Panc1 (cell line): ENCODE data around the gene MCAM.

Source experiments
- REST ChIP-seq, 2 experiments: IDR thresholded peaks; 2 replicates each; pipeline ENCODE4 v1.6.1; 2011 to 2012; ENCODE audit warnings: low read depth in 2 of 2, control low read depth in 1 of 2, low read length in 1 of 2, mild to moderate bottlenecking in 1 of 2, moderate library complexity in 1 of 2; ENCODE audit not compliant: insufficient read depth in 1 of 2
- SIN3A ChIP-seq: IDR thresholded peaks from 2 replicates; pipeline ENCODE4 v1.6.1; 2012; ENCODE audit warnings: low read depth, mild to moderate bottlenecking, low read length, moderate library complexity, borderline replicate concordance; ENCODE audit not compliant: insufficient read depth
- TF ChIP-seq, protein P1 (sequence below): fragments of 450-650 bp; IDR thresholded peaks from 2 replicates; pipeline ENCODE4 v1.5.1; 2017; ENCODE audit warnings: mild to moderate bottlenecking

DNA sequence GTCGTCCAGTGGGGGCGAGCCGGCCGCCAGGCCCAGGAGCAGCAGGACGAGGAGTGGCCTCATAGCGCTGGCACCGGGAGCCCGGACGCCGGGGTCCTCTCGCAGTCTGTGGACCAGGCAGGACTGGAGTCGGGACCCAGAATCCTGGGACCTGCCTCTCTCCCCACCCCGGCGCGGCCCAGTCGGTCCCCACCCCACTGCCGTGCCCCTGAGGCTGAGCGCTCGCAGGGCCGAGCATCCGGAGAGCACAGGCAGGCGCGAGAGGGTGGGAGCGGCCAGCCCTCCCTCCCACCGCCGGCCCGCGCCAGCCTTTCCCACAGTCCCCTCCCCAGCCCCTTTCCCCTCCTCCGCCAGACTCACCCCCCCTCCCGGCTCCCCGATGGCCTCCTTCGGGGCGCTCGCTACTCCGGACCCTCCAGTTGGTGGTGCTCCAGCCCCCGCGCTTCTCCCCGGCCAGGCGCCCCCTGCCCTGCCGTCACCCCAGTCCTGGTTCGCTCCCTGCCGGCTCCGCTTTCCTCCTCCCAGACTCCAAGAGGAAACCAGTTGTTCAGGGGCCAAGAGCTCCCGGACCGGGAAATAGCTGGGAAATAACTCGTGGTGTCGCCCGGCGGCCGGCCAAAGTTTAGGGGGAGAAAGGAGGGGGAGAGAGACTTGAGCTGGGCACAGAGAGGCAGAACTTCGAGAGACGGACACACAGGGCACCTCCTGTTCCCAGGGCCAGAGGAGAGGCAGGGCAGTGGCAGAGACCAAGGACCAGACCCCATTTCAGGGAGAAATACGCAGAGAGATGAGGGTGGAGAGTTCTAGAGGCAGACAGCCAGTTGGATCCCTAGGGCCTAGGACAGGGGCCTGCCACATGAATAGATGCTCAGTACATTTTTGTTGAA, 23.6 kb upstream of the MCAM start, which contains the start of gene C1QTNF5:
- TF ChIP-seq, protein P1, sequence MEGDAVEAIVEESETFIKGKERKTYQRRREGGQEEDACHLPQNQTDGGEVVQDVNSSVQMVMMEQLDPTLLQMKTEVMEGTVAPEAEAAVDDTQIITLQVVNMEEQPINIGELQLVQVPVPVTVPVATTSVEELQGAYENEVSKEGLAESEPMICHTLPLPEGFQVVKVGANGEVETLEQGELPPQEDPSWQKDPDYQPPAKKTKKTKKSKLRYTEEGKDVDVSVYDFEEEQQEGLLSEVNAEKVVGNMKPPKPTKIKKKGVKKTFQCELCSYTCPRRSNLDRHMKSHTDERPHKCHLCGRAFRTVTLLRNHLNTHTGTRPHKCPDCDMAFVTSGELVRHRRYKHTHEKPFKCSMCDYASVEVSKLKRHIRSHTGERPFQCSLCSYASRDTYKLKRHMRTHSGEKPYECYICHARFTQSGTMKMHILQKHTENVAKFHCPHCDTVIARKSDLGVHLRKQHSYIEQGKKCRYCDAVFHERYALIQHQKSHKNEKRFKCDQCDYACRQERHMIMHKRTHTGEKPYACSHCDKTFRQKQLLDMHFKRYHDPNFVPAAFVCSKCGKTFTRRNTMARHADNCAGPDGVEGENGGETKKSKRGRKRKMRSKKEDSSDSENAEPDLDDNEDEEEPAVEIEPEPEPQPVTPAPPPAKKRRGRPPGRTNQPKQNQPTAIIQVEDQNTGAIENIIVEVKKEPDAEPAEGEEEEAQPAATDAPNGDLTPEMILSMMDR, result no peak
- no peak for TF ChIP-seq REST (IDR thresholded peaks at IDR 0.05; ENCODE audit: insufficient read depth in 1 of 2, low read depth in 2 of 2, low read length in 1 of 2)
- TF ChIP-seq SIN3A, result no peak
